HG02798 (cell line): ENCODE data around the gene TREH.
"Not testable (repeated sequence)": the region's sequence is repeated elsewhere in the genome, so short reads cannot be mapped to it uniquely, and the experiment has no call there.

Source experiments
- ATAC-seq: cut with Tn5 transposase; IDR thresholded peaks from one replicate; pipeline ENCODE4 v1.9.1; 2021; ENCODE audit warnings: mild to moderate bottlenecking; ENCODE audit not compliant: unreplicated experiment, poor library complexity

TREH gene

GRCh38 chr11:118699506-118700220 lies 20.2 kb upstream of the TREH start:
- no peak for ATAC-seq

- no peak for ATAC-seq
These were observed 17.9 kb upstream of the TREH start for GRCh38 chr11:118697346-118697745.

- ATAC-seq, result no peak
These were observed 17.3 kb upstream of the TREH start for GRCh38 chr11:118696673-118697226.

- no peak for ATAC-seq
These were observed 15.3 kb upstream of the TREH start for GRCh38 chr11:118694771-118695170.

GRCh38 chr11:118694185-118694584 lies 14.7 kb upstream of the TREH start:
- no peak for ATAC-seq

GRCh38 chr11:118691926-118692830 lies 12.7 kb upstream of the TREH start:
- ATAC-seq, result peak; percentile 35

GRCh38 chr11:118690553-118691304 lies 11.3 kb upstream of the TREH start:
- no peak for ATAC-seq

- ATAC-seq, result peak; percentile 78
These were observed 10.6 kb upstream of the TREH start for GRCh38 chr11:118689852-118690552.

- no peak for ATAC-seq
These were observed 10.0 kb upstream of the TREH start for GRCh38 chr11:118689503-118689851.

- no peak for ATAC-seq
These were observed 9.5 kb upstream of the TREH start for GRCh38 chr11:118688851-118689502.

- not testable (repeated sequence) for ATAC-seq
These were observed 8.9 kb upstream of the TREH start for GRCh38 chr11:118688339-118688738.

- ATAC-seq, result no peak
These were observed 8.5 kb upstream of the TREH start for GRCh38 chr11:118687906-118688305.

GRCh38 chr11:118684187-118684586 lies 4.7 kb upstream of the TREH start:
- no peak for ATAC-seq

GRCh38 chr11:118682939-118683338 lies 3.5 kb upstream of the TREH start:
- ATAC-seq, result not testable (repeated sequence)

GRCh38 chr11:118682372-118682771 lies 2.9 kb upstream of the TREH start:
- no peak for ATAC-seq

- ATAC-seq, result not testable (repeated sequence)
These were observed 542 bp downstream of the TREH start for GRCh38 chr11:118678908-118679307.

- no peak for ATAC-seq
These were observed 1.5 kb downstream of the TREH start for GRCh38 chr11:118677977-118678376.

GRCh38 chr11:118674082-118674435 lies 5.4 kb downstream of the TREH start:
- ATAC-seq, result no peak

GRCh38 chr11:118673361-118674081 lies 5.9 kb downstream of the TREH start:
- ATAC-seq, result no peak
